Prostate gland (tissue), 2 donors: ENCODE results near the gene CLPTM1L.
"Not testable (repeated sequence)": the region's sequence is repeated elsewhere in the genome, so short reads cannot be mapped to it uniquely, and the experiment has no call there.

ENCODE experiments used
- POLR2AphosphoS5 ChIP-seq: sonication (generic); formaldehyde crosslinking; IDR thresholded peaks from one replicate; pipeline ENCODE4 v1.6.1; 2017; ENCODE audit warnings: antibody characterized with exemption
- TF ChIP-seq, protein P1 (sequence below), 4 experiments: fragments of 200-600 bp in 2 of 4; fragments of 450-650 bp in 2 of 4; sonication (generic) in 2 of 4; IDR thresholded peaks; 1 replicate in 3 of 4; 2 replicates in 1 of 4; pipeline ENCODE4 v1.5.1; 2016 to 2019; ENCODE audit warnings: antibody characterized with exemption in 4 of 4, mild to moderate bottlenecking in 2 of 4, moderate library complexity in 2 of 4

DNA sequence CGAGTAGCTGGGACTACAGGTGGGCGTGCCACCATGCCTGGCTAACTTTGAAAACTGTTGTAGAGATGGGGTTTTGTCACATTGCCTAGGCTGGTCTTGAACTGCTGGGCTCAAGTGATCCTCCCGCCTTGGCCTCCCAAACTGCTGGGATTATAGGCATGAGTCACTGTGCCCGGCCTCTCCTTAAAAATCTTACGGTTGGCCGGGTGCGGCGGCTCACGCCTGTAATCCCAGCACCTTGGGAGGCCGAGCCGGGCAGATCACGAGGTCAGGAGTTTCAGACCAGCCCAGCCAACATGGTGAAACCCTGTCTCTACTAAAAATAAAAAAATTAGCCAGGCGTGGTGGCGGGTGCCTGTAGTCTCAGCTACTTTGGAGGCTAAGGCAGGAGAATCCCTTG is 2.2 kb downstream of the CLPTM1L start:
- TF ChIP-seq, protein P1, sequence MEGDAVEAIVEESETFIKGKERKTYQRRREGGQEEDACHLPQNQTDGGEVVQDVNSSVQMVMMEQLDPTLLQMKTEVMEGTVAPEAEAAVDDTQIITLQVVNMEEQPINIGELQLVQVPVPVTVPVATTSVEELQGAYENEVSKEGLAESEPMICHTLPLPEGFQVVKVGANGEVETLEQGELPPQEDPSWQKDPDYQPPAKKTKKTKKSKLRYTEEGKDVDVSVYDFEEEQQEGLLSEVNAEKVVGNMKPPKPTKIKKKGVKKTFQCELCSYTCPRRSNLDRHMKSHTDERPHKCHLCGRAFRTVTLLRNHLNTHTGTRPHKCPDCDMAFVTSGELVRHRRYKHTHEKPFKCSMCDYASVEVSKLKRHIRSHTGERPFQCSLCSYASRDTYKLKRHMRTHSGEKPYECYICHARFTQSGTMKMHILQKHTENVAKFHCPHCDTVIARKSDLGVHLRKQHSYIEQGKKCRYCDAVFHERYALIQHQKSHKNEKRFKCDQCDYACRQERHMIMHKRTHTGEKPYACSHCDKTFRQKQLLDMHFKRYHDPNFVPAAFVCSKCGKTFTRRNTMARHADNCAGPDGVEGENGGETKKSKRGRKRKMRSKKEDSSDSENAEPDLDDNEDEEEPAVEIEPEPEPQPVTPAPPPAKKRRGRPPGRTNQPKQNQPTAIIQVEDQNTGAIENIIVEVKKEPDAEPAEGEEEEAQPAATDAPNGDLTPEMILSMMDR (IDR thresholded peaks at IDR 0.05): not testable (repeated sequence)
- TF ChIP-seq POLR2AphosphoS5: not testable (repeated sequence)
